HFF-Myc (cell line): ENCODE measurements around the gene CELF2.
"Not testable (repeated sequence)": the region's sequence is repeated elsewhere in the genome, so short reads cannot be mapped to it uniquely, and the experiment has no call there.

Source experiments
- DNase-seq: peaks from one replicate; pipeline ENCODE4 v3.0.0-alpha.2; 2011; ENCODE audit warnings: low read depth; ENCODE audit errors: extremely low read depth
- H3K4me3 ChIP-seq: replicated peaks from 2 replicates; pipeline ENCODE4 v1.5.1; 2011; ENCODE audit warnings: low read depth, mild to moderate bottlenecking, control low read depth, low read length
- TF ChIP-seq, protein P1 (sequence below): IDR thresholded peaks from 2 replicates; pipeline ENCODE4 v1.5.1; 2012; ENCODE audit warnings: mild to moderate bottlenecking, low read depth, low read length, control low read depth; ENCODE audit errors: missing control alignments

CELF2 gene

DNA sequence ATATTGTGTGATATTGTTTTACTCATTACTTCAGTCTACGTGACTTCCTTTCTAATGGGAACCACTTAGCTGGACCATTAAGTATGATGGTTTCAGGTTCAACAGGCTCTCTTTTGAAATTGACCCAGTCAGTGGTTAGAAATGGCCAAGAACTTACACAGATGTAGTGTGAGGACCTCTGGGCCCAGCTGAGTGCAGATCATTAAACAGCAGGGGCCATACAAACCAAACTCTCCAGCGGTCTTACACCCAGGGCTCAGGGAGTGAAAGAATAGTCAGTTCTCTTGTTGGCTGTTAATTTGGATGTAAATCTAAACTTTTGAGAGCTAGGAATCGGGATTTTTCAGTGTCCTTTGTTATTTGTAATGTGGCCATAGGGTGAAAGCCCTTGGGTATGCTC is 107.3 kb downstream of the CELF2 start:
- TF ChIP-seq, protein P1, sequence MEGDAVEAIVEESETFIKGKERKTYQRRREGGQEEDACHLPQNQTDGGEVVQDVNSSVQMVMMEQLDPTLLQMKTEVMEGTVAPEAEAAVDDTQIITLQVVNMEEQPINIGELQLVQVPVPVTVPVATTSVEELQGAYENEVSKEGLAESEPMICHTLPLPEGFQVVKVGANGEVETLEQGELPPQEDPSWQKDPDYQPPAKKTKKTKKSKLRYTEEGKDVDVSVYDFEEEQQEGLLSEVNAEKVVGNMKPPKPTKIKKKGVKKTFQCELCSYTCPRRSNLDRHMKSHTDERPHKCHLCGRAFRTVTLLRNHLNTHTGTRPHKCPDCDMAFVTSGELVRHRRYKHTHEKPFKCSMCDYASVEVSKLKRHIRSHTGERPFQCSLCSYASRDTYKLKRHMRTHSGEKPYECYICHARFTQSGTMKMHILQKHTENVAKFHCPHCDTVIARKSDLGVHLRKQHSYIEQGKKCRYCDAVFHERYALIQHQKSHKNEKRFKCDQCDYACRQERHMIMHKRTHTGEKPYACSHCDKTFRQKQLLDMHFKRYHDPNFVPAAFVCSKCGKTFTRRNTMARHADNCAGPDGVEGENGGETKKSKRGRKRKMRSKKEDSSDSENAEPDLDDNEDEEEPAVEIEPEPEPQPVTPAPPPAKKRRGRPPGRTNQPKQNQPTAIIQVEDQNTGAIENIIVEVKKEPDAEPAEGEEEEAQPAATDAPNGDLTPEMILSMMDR = no peak
- no peak overlapping the region for H3K4me3 ChIP-seq
- DNase-seq = no peak

DNA sequence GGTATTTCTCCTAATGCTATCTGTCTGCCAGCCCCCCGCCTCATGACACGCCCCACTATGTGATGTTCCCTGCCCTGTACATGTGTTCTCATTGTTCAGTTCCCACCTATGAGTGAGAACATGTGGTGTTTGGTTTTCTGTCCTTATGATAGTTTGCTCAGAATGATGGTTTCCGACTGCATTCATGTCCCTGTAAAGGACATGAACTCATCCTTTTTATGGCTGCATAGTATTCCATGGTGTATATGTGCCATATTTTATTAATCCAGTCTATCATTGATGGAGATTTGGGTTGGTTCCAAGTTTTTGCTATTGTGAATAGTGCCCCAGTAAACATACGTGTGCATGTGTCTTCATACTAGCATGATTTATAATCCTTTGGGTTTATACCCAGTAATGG is 109.3 kb downstream of the CELF2 start:
- not testable (repeated sequence) for H3K4me3 ChIP-seq, DNase-seq

DNA sequence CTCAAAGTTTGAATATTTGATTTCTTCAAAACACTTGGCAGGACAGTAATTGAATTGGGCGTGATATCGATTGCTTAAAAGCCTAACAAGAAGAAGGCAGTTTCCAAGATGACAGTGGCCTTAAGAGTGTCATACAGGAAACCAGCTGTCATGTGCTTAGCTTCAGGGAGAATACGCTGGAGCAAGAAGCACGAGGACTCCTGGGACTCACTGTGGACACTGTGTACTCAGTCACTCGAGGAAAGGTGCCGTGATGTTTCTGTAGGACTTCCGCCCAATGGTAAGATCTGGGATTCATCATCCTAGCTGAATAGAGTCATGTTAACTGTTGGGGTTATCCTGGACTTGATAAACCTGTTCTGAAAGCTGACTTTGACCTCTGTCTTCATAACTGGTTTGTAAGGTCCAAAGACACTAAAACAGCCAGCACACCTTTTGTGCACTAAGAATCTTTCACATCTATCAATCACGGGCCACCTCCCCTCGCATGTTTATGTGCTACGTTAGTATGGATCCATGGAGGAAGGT is 113.5 kb downstream of the CELF2 start:
- TF ChIP-seq, protein P1 = no peak
- H3K4me3 ChIP-seq = no peak overlapping the region
- no peak for DNase-seq

DNA sequence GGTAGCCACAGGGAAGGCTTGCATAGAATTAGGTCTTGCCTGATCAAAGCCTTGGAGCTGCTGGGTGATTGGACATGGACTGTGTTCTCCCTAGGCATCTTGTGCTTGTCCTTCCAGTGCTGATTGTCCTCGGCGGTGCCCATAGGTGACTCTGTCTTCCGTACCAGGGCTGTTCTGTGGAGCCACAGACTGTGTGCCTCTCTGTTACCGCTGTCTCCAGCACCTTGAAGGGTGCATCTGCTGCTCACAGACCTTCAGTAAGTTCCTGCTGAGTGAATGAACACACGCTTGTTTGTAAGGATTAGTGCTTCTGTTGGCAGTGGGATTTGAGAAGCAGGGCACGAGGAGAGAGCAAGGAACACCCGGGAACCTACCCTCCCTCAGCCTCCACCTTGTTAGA is 116.7 kb downstream of the CELF2 start:
- no peak overlapping the region for H3K4me3 ChIP-seq
- TF ChIP-seq, protein P1 = no peak
- DNase-seq = no peak

DNA sequence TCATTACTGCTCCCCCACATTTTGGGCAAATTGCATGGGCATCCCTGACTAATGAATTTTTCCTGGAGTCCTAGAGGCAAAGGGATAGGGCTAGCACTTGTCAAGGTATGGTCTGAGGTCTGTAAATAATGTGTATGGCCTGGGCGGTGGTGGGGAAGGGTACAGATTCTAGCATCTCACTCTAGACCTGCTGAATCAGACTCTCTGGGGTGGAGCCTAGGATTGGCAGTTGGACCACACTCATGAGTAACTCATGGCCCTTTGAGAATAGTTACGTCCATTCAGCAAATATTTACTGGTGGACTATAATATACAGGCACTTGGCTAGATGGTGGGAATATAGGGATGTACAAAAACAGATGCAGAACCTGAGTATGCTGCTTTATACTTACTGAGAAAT is 118.0 kb downstream of the CELF2 start:
- no peak overlapping the region for H3K4me3 ChIP-seq
- TF ChIP-seq, protein P1 = no peak
- no peak for DNase-seq

DNA sequence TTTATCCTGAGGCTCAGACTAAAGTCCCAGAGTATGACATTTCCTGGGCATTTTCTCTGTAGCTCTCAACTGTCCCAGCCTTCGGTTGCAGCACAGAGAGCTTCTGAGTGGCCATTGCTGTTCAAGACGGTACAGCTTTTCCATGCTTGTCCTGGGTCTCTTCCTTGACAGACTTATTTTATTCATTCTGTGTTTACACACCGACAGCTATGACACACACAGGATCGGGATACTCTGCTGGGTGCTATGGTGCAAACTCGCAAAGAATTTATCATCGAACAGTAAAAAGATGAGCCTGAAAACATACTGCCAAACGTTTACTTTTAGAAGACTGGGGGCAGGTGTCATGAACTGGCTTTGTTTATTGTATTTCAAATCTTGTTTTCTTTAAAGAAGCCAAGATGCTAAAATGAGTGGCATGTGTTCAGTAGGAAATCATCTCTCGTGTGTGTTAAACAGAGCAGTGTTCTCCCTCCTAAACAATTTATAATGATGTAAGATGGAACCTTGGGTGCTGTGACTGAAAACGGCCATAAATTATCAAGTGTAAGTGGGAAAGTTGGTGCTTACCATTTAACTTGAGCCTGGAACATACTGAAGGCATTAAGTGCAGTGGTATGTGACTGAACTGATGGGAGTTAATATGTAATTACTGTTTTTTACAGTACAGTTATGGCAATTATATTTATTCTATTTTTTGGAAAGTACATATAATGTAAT is 120.8 kb downstream of the CELF2 start:
- TF ChIP-seq, protein P1 = no peak

DNA sequence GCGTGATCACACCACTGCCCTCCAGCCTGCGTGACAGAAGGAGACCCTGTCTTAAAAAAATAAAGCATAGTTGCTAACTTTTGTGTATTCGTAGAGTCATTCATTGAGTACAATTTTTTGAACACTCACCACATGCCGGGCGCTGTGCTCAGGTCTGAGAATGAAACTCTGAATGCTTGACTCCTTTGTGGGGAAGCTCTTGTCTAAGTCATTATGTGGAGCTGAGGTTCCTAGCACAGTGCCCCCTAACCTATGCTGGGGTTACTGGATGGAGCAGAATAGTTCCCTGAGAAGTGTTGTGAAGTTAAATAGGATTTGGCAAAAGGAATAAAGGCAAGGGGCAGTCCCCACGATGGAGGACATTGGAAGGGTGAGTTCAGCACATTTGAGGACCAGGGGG is 123.3 kb downstream of the CELF2 start:
- no peak for DNase-seq
- TF ChIP-seq, protein P1 = no peak
- H3K4me3 ChIP-seq = no peak overlapping the region

More for the DNA sequence above, 120.8 kb downstream of the CELF2 start:
- no peak overlapping the region for H3K4me3 ChIP-seq
- no peak for DNase-seq
